ENCODE results near the gene MRPL34.

Gene MRPL34

GRCh38 chr19:17305517-17306284, at the start of gene MRPL34:
Gene MRPL34 (plus strand): TSS chr19:17305872. CDS start chr19:17305893, 21 bp downstream.
- TF ChIP-seq CTCF (IDR thresholded peaks at IDR 0.05; ENCODE audit: insufficient read depth, missing control alignments), result peak; percentile 59
- FAIRE-seq, result no peak
- peak; percentile 77 for DNase-seq (ENCODE audit: insufficient read length, low spot score)

GRCh38 chr19:17256130-17256529, 49.5 kb upstream of the MRPL34 start:
- FAIRE-seq, result no peak
- DNase-seq (ENCODE audit: insufficient read length, low spot score), result no peak
- TF ChIP-seq CTCF (IDR thresholded peaks at IDR 0.05; ENCODE audit: insufficient read depth, missing control alignments), result no peak

GRCh38 chr19:17259118-17259780, 46.4 kb upstream of the MRPL34 start:
- DNase-seq (ENCODE audit: insufficient read length, low spot score) (no peak), FAIRE-seq (no peak)
- TF ChIP-seq CTCF (IDR thresholded peaks at IDR 0.05; ENCODE audit: insufficient read depth, missing control alignments), result no peak

GRCh38 chr19:17259934-17260333, 45.7 kb upstream of the MRPL34 start:
- no peak for DNase-seq (ENCODE audit: insufficient read length, low spot score)
- TF ChIP-seq CTCF (IDR thresholded peaks at IDR 0.05; ENCODE audit: insufficient read depth, missing control alignments), result no peak
- no peak for FAIRE-seq

GRCh38 chr19:17260842-17261325, 44.8 kb upstream of the MRPL34 start:
- FAIRE-seq (no peak), DNase-seq (ENCODE audit: insufficient read length, low spot score) (peak; percentile 65)
- peak; percentile 92 for TF ChIP-seq CTCF (IDR thresholded peaks at IDR 0.05; ENCODE audit: insufficient read depth, missing control alignments)

- FAIRE-seq, result no peak
These were observed 43.1 kb upstream of the MRPL34 start for GRCh38 chr19:17262557-17262956.

More at GRCh38 chr19:17262557-17262956, 43.1 kb upstream of the MRPL34 start:
- DNase-seq (ENCODE audit: insufficient read length, low spot score), result no peak
- TF ChIP-seq CTCF (IDR thresholded peaks at IDR 0.05; ENCODE audit: insufficient read depth, missing control alignments), result no peak
